ENCODE data around the gene LRP5. TPM values are rescaled to one million over a fixed set of nuclear protein-coding genes. Genes with fewer than 3 reads are reported as not detected.
A peak's percentile ranks its signal among the peaks of the same experiment; 100 is the strongest.

LRP5 gene
- total and polyA plus RNA-seq, 9 of the 15 experiments (the other 6 are each of a cell fraction or from before 2014, with no cell fraction given), result 0.48 to 44.2 (median 13.5) TPM

DNA sequence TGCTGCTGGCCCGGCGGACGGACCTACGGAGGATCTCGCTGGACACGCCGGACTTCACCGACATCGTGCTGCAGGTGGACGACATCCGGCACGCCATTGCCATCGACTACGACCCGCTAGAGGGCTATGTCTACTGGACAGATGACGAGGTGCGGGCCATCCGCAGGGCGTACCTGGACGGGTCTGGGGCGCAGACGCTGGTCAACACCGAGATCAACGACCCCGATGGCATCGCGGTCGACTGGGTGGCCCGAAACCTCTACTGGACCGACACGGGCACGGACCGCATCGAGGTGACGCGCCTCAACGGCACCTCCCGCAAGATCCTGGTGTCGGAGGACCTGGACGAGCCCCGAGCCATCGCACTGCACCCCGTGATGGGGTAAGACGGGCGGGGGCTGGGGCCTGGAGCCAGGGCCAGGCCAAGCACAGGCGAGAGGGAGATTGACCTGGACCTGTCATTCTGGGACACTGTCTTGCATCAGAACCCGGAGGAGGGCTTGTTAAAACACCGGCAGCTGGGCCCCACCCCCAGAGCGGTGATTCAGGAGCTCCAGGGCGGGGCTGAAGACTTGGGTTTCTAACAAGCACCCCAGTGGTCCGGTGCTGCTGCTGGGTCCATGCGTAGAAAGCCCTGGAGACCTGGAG, 74.1 kb downstream of the LRP5 start:
- Histone ChIP-seq H3K4me1 (replicated peaks in 1 of 2; ENCODE audit: control insufficient read depth in 2 of 2, insufficient read depth in 2 of 2, low read length in 2 of 2) (peaks cover 0 to 18% of the 10 kb centered on the region in 2 experiments; a peak in 1 of 5 replicates), H4K20me1 (replicated peaks; ENCODE audit: control insufficient read depth, insufficient read depth, low read length) (peaks cover 14% of the 10 kb centered on the region; the same call in 1 of the 2 replicates), H3K27me3 (ENCODE audit: control insufficient read depth in 2 of 2, insufficient read depth in 2 of 2, low read length in 2 of 2) (no peaks in the 10 kb centered on the region), H3K9ac (ENCODE audit: insufficient read depth in 1 of 2, low read depth in 2 of 2, low read length in 2 of 2) (peak overlapping the region in 1 of 2 experiments; percentile 42; a peak in 1 of 4 replicates), H3K36me3 (ENCODE audit: control insufficient read depth, insufficient read depth, low read length) (peaks cover 47% of the 10 kb centered on the region; the same call in 2 of the 3 replicates), H3K4me2 (ENCODE audit: insufficient read depth, low read length) (no peak overlapping the region), H3K9me1 (ENCODE audit: control insufficient read depth, insufficient read depth, low read length) (no peaks in the 10 kb centered on the region), H3K4me3 (no peak overlapping the region), H2AFZ (ENCODE audit: low read depth, low read length) (no peak overlapping the region), H3K9me3 (replicated peaks; ENCODE audit: control insufficient read depth, insufficient read depth, low read depth, low read length) (no peaks in the 10 kb centered on the region), H3K79me2 (ENCODE audit: control insufficient read depth, insufficient read depth, low read length) (peaks cover 5% of the 10 kb centered on the region; the same call in 1 of the 3 replicates), H3K27ac (ENCODE audit: extremely low read depth, low read depth, low read length) (no peak overlapping the region)
- WGBS (ENCODE audit: insufficient coverage, low coverage, missing lambda C conversion rate), result 91% methylated on average over 36 of the region's 52 CpGs
- peak; percentile 80 for ATAC-seq
- no peak for FAIRE-seq
- in situ Hi-C loops (cut with MboI), result no loop called here
- intact Hi-C loops (cut with micrococcal nuclease), result no loop called here
- peak in 1 of 4 experiments; percentile 23 for DNase-seq (ENCODE audit: extremely low read depth in 1 of 4, low spot score in 3 of 4)
- BruUV-seq (replicated peaks), result no TSS peak
- ChIA-PET CTCF (ENCODE audit: low intra/inter-chr PET ratio) (no interaction called here), POLR2A (no interaction called here)
- TF ChIP-seq ARID2 (IDR thresholded peaks at IDR 0.05) (no peak), ZNF436 (CRISPR knock-in tag; IDR thresholded peaks at IDR 0.05) (no peak), ZNF445 (CRISPR knock-in tag; IDR thresholded peaks at IDR 0.05; ENCODE audit: low read depth) (no peak), CEBPG (CRISPR knock-in tag; IDR thresholded peaks at IDR 0.05) (peak; percentile 59; the same call in 1 of the 2 replicates), CEBPG (tag; conservative IDR thresholded peaks at IDR 0.05 in 1 of 2, IDR thresholded peaks at IDR 0.05 in 1 of 2) (0 out of 4 replicates have a peak, but pooled peaks of 1 of the 2 experiments have one; percentile 26), ZNF408 (CRISPR knock-in tag; IDR thresholded peaks at IDR 0.05; ENCODE audit: low read depth) (no peak), RFX5 (IDR thresholded peaks at IDR 0.05; ENCODE audit: low read depth, low read length) (no peak), EP400 (IDR thresholded peaks at IDR 0.05) (no peak)
- TF ChIP-seq, protein P1, sequence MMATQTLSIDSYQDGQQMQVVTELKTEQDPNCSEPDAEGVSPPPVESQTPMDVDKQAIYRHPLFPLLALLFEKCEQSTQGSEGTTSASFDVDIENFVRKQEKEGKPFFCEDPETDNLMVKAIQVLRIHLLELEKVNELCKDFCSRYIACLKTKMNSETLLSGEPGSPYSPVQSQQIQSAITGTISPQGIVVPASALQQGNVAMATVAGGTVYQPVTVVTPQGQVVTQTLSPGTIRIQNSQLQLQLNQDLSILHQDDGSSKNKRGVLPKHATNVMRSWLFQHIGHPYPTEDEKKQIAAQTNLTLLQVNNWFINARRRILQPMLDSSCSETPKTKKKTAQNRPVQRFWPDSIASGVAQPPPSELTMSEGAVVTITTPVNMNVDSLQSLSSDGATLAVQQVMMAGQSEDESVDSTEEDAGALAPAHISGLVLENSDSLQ (IDR thresholded peaks at IDR 0.05), result peak; percentile 24; the same call in 1 of the 2 replicates
- TF ChIP-seq, protein P2, sequence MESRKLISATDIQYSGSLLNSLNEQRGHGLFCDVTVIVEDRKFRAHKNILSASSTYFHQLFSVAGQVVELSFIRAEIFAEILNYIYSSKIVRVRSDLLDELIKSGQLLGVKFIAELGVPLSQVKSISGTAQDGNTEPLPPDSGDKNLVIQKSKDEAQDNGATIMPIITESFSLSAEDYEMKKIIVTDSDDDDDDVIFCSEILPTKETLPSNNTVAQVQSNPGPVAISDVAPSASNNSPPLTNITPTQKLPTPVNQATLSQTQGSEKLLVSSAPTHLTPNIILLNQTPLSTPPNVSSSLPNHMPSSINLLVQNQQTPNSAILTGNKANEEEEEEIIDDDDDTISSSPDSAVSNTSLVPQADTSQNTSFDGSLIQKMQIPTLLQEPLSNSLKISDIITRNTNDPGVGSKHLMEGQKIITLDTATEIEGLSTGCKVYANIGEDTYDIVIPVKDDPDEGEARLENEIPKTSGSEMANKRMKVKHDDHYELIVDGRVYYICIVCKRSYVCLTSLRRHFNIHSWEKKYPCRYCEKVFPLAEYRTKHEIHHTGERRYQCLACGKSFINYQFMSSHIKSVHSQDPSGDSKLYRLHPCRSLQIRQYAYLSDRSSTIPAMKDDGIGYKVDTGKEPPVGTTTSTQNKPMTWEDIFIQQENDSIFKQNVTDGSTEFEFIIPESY (CRISPR knock-in tag; IDR thresholded peaks at IDR 0.05), result peak; percentile 73
- TF ChIP-seq, protein P3, sequence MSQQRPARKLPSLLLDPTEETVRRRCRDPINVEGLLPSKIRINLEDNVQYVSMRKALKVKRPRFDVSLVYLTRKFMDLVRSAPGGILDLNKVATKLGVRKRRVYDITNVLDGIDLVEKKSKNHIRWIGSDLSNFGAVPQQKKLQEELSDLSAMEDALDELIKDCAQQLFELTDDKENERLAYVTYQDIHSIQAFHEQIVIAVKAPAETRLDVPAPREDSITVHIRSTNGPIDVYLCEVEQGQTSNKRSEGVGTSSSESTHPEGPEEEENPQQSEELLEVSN (IDR thresholded peaks at IDR 0.05; ENCODE audit: borderline replicate concordance in 1 of 2, extremely low read depth in 1 of 2, insufficient read depth in 1 of 2, insufficient read length in 1 of 2, low read depth in 1 of 2, low read length in 1 of 2, poor library complexity in 1 of 2, severe bottlenecking in 1 of 2), result no peak
- TF ChIP-seq, protein P4, sequence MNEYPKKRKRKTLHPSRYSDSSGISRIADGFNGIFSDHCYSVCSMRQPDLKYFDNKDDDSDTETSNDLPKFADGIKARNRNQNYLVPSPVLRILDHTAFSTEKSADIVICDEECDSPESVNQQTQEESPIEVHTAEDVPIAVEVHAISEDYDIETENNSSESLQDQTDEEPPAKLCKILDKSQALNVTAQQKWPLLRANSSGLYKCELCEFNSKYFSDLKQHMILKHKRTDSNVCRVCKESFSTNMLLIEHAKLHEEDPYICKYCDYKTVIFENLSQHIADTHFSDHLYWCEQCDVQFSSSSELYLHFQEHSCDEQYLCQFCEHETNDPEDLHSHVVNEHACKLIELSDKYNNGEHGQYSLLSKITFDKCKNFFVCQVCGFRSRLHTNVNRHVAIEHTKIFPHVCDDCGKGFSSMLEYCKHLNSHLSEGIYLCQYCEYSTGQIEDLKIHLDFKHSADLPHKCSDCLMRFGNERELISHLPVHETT (CRISPR knock-in tag; conservative IDR thresholded peaks at IDR 0.05 in 1 of 2, IDR thresholded peaks at IDR 0.05 in 1 of 2), result no peak
- TF ChIP-seq, protein P5, sequence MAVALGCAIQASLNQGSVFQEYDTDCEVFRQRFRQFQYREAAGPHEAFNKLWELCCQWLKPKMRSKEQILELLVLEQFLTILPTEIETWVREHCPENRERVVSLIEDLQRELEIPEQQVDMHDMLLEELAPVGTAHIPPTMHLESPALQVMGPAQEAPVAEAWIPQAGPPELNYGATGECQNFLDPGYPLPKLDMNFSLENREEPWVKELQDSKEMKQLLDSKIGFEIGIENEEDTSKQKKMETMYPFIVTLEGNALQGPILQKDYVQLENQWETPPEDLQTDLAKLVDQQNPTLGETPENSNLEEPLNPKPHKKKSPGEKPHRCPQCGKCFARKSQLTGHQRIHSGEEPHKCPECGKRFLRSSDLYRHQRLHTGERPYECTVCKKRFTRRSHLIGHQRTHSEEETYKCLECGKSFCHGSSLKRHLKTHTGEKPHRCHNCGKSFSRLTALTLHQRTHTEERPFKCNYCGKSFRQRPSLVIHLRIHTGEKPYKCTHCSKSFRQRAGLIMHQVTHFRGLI (CRISPR knock-in tag; IDR thresholded peaks at IDR 0.05), result no peak

All from K562 (cell line).